Pulmonary artery endothelial cell (primary cell): ENCODE results near the gene TMEM178B. TPM values are rescaled to one million over a fixed set of nuclear protein-coding genes. Genes with fewer than 3 reads are reported as not detected.
"Not testable (repeated sequence)": the region's sequence is repeated elsewhere in the genome, so short reads cannot be mapped to it uniquely, and the experiment has no call there.

ENCODE experiments used
- DNase-seq: peaks from one replicate; pipeline ENCODE4 v3.0.0-alpha.2; 2011; ENCODE audit warnings: low read depth, low spot score
- total RNA-seq: library from RNA; depleted of rRNA; stranded (reverse); fragments of >200 nt; gene quantifications from 2 replicates; pipeline ENCODE4 v1.2.3, GENCODE V29; 2014

The TMEM178B gene
- total RNA-seq = 0.07 TPM in 1 of 2 replicates, not detected in the other

DNA sequence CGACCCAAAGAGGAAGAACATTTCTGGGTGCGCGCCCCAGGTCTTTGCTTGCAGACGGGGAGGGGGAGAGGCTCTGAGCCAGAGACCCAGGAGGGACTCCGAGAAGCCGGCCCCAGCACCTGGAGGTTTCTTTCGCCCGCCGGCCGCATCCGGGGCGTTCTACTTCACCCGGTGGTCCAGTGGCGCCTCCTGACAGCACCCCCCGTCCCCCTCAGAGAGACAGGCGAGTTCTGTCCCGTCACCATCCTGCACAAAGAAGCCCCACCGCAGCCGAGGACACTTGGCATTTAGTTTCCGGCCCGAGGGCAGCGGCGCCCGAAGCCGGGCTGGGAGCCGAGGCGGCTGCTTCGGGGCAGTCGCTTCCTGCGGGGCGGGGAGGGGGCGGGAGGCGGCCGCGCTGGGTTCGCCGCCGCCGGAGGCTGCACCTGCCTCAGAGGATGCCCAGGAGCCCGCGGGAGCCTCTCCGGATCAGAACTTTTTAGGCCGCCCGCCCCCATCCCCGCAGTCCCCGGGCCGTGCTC, at the start of gene TMEM178B:
TMEM178B (plus strand) TSS at position 424 of the 521 bp plus-strand sequence.
- DNase-seq = no peak

DNA sequence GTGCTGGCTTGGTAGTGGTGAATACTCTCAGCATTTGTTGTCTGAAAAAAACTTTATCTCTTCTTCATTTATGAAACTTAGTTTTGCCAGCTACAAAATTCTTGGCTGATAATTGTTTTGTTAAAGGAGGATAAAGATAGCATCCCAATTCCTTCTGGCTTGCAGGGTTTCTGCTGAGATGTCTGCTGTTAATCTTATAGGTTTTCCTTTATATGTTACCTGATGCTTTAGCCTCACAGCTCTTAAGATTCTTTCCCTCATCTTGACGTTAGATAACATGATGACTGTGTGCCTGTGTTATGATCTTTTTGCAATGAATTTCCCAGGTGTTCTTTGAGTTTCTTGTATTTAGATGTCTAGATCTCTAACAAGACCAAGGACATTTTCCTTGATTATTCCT, 49.2 kb upstream of the TMEM178B start:
- no peak for DNase-seq

DNA sequence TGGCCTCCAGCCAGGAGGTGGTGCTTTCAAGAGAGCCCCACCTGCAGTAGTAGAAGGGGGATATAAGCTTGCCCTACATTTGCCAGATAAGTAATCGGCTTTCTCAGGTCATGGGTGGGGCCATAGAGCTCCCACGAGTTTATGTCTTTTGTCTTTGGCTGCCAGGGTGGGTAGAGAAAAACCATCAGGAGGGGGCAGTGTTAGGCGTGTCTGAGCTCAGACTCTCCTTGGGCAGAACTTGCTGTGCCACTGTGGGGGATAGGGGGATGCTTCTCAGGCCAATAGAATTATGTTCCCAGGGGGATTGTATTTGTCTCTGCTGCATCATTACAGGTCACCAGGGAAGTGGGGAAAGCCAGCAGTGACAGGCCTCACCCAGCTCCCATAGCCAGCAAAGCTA, 46.8 kb upstream of the TMEM178B start:
- no peak for DNase-seq

DNA sequence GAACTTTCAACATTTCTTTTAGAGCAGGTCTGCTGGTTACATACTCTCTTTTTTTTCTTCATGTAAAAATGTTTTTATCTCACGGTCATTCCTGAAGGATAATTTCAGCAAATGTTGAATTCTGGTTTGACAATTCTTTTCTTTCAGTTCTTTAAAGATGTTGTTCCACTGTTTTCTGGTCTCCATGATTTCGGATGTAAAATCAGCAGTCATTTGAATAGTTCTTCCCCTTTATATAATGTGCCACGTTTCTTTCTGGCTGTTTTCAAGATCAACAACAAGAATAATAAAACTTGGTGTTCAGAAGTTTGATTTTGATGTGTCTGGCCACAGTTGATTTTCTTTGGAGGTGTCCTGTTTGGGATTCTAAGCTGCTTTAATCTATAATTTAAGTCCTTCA, 45.1 kb upstream of the TMEM178B start:
- DNase-seq = no peak

DNA sequence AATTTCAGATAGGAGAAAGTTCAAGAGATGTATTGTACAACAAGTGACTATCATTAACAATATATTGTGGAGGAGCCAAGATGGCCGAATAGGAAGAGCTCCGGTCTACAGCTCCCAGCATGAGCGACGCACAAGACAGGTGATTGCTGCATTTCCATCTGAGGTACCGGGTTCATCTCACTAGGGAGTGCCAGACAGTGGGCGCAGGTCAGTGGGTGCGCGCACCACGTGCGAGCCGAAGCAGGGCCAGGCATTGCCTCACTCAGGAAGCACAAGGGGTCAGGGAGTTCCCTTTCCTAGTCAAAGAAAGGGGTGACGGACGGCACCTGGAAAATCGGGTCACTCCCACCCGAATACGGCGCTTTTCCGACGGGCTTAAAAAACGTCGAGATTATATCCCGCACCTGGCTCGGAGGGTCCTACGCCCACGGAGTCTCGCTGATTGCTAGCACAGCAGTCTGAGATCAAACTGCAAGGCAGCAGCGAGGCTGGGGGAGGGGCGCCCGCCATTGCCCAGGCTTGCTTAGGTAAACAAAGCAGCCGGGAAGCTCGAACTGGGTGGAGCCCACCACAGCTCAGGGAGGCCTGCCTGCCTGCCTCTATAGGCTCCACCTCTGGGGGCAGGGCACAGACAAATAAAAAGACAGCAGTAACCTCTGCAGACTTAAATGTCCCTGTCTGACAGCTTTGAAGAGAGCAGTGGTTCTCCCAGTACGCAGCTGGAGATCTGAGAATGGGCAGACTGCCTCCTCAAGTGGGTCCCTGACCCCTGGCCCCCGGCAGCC, 41.1 kb upstream of the TMEM178B start:
- not testable (repeated sequence) for DNase-seq

DNA sequence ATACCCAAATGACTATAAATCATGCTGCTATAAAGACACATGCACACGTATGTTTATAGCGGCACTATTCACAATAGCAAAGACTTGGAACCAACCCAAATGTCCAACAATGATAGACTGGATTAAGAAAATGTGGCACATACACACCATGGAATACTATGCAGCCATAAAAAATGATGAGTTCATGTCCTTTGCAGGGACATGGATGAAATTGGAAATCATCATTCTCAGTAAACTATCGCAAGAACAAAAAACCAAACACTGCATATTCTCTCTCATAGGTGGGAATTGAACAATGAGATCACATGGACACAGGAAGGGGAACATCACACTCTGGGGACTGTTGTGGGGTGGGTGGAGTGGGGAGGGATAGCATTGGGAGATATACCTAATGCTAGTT, 35.8 kb upstream of the TMEM178B start:
- not testable (repeated sequence) for DNase-seq

DNA sequence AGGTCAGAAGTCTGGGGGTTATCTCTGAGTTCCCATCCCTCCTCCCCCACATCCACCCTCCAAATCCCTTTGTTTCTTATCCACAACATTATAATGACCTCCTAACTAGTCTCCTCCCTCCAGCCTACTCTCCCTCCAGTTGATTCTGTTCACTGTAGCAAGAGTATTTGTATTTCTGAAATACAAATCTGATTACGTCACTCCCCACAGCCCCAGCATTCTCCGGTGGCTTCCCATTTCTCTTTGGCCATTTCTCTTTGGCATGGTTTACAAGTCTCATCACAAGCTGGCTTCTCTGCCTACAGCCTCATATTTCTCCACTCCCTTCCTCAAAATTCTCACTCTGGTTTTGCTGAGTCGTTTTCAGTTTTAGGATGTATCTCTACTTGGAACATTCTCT, 34.5 kb upstream of the TMEM178B start:
- no peak for DNase-seq

DNA sequence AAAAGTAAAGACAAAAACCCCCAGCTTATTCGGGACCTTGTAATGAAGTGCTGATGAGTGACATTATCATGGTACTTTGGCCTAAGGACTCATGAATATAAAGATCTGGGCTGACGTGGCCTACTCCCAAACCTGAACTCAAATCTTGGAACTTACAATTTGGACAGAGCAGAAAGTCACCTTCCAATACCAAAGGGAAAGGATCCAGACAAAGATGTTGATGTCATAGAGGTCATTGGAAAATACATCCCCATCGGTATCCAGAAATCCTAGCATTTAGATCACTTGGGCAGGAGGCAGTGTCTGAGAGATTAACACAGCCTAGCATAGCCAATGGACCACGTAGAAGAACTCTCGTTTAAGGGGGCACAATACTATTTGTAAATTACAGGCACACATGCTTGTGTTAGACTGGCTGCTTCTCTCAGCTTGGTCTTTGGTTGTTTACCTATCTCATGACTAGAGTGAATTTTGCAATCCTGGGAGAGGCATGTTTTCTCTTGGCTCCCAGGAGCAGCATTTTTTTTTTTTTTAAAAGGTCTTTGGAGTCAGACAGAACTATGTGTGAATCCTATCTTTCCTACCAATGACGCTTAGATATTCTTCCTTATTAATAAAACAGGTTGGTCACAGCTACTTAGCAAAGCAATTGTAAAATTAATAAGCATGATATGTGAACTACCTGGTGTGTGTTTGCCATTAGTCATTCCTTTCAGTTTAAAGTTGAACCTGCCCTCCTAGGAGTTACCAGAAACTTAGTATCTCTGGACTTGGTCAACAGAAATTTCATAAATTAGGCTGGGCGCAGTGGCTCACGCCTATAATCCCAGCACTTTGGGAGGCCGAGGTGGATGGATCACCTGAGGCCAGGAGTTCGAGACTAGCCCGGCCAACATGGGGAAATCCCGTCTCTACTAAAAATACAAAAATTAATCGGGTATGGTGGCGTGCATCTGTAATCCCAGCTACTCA, 31.4 kb upstream of the TMEM178B start:
- DNase-seq = no peak

DNA sequence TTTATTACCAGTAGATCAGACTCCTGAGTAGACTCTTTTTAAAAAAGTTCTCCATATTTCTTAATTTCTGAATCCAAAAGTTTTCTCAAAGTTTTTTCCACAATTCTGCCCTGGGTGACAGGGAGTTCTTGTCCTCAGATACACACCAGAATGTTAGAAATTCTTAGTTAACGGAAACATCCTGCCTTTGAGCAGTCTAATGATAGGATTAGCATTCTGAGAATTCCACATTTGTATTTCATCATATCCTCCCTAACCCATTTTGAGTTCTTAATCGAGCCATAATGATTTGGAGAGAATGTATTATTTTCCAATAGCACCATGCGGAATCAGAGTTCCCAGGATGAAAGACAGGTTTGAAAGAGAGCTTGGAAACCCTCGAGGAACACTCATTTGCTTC, 30.2 kb upstream of the TMEM178B start:
- no peak for DNase-seq

DNA sequence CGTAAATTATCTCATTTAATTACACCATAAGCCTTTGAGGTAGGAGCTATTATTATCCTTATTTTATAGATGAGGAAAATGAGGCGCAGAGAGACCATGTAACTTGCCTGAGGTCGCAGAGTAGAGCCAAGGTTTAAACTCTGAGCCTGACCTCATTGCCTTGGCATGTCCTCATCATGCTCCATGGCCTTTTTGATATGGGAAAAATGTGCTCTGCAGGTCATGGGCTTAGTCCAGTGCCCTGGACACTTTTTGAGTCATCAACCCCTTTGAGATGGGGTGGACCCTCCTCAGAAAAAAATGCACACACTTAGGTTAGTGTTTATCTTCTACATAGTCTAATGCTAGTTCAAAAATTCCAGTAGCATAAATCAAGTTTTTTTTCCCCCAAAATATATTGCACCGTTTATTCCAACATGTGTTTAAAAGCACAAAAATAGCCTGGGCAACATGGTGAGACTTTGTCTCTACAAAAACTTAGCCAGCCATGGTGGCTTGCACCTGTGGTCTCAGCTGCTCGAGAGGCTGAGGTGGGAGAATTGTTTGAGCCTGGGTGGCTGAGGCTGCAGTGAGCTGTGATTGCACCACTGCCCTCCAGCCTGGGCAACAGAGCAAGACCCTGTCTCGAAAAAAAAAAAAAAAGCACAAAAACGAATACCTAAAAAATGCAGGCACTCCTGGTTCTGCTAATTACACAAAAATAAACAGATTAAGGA, 28.6 kb upstream of the TMEM178B start:
- no peak for DNase-seq

DNA sequence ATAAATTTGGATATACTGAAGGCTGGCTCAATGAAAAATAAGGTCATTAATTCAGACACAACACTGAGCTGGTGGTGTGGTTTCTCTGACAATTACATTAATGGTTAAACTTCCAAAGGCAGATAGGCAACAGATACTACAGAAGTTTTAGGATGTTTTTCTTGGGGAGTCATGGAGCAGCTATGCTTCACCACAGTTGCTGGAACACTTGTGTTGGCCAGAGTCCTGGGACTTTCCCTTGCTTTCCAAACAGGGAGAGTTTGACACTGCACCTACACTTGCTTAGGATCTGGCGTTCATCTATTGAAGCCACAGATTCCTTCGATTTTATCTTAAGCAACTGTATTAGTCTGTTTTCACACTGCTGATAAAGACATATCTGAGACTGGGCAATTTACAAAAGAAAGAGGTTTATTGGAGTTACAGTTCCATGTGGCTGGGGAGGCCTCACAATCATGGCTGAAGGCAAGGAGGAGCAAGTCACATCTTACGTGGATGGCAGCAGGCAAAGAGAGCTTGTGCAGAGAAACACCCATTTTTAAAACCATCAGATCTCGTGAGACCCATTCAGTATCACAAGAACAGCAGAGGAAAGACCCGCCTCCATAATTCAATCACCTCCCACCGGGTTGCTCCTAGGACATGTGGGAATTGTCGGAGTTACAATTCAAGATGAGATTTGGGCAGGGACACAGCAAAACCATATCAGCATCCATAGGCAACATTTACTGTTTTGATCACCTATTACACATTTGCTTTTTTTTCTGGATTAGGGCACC, 27.8 kb upstream of the TMEM178B start:
- no peak for DNase-seq

DNA sequence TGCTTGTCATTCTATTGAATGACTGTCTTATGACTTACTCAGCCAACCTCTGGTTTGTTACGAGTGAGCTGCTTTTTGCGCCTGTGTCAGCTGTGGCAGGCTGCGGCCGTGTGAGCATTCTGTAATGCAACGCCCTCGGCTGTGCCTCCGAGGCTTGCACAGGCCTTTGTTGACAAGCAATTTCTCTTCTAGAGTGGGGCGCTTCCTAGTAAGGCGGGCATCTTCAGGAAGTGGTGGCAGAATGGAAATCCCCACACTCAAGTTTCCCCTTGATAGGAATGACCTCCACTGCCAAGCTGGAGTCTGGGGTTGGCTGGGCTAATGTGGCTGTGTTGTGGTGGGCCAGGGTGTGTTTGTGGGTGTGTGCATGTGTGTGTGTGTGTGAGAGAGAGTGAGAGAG, 20.2 kb upstream of the TMEM178B start:
- no peak for DNase-seq

DNA sequence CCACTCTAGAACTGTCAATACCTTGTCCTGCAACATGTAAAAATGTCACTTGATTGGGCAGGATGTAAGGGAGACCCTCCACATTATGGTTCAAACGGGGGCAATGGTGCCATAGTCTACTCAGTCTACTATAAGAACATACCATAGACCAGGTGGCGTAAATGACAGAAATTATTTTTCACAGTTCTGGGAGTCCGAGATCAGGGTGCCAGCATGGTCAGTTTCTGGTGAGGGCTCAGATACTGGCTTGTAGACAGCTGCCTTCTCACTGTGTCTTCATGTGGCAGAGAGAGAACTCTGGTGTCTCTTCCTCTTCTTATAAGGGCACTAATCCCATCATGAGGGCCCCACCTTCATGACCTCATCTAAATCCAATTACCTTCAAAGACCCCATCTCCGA, 18.7 kb upstream of the TMEM178B start:
- DNase-seq = no peak

DNA sequence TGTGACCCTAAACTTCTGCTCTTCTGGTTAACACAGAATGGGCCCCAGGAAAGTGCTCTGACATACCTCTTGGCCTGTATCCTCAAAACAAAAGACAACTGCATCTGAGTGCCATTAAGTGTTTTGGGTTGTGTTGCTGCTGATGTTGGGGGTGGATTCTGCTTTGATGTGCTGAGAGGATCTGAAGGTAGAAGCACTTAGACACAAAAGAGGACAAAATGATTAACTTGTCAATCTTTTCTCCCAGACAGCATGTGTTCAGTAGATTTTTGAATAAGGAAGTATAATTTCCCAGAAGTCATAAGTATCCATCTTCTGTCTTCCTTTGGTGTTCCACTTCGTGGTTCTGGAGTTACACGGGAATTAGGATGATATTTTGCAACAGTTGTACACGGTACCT, 16.1 kb upstream of the TMEM178B start:
- DNase-seq = no peak

DNA sequence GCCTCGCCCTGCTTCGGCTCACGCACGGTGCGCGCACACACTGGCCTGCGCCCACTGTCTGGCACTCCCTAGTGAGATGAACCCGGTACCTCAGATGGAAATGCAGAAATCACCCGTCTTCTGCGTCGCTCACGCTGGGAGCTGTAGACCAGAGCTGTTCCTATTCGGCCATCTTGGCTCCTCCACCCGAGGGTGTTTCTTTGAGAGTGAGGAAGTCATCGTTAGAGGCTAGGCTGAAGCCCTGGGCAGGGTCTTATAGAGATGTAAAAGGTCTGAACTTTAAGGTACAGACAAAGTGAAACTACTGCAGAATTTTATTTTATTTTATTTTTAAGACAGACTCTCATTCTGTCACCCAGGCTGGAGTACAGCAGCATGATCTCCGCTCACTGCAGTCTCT, 6.0 kb upstream of the TMEM178B start:
- DNase-seq = not testable (repeated sequence)

DNA sequence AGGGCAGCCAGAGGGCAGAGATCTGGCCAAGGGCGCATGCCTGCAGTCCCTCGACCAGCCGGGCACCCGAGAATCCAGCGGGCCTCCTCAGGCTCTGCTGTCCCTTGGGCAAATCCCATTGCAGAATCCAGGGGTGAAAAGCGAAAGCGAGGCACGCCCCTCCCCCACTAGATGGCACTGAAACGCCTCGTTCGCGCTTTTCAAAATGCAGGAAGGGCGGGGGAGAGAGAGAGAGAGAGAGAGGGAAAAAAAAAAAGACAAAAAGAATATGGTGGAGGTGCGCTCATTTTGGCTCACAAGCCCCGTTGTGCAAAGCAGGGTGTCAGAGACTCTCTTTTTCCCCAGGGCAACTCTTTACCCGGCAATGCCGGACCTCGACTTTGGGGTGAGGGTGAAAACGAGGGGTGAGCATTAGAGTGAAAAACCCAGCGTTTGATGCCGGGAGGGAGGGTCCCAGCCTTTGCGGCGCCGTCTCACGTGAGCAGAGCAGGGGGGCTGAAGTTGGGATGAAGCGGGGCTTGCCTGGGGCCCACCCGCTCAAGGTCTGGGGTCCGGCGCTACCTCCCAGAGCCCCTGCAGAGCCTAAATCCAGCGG, 2.5 kb upstream of the TMEM178B start:
- DNase-seq = no peak

DNA sequence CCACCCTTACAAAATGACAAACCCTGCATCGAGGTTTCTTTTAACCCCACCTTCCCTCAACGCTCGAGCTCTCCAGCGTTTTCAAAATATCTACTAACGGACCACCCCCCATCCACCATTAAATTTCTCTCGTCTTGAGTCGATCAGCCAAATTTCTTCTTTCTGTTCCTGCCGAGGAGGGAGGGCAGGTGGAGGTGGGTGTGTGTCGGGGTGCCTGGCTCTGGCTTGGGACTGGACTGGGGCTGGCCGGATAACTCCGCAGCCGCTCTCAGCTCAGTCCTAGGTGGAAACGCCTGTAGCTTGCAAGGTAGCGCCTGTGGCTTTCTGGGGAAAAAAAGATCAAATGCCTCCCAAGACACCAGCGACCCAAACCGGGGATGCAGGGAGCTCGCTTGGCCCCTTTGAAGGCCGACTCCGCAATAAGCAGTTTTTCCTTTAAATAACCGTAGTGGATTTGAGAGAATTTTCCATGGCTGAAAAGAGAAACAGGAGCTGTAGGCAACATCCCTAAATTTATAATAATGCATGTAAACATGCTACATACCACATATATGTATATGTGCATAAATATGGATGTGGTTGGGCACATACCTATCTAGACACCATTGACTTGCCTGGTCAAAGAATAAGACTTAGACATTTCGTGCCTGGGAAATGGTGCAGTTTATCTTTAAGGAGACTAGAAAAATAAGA, 1.9 kb upstream of the TMEM178B start:
- no peak for DNase-seq

DNA sequence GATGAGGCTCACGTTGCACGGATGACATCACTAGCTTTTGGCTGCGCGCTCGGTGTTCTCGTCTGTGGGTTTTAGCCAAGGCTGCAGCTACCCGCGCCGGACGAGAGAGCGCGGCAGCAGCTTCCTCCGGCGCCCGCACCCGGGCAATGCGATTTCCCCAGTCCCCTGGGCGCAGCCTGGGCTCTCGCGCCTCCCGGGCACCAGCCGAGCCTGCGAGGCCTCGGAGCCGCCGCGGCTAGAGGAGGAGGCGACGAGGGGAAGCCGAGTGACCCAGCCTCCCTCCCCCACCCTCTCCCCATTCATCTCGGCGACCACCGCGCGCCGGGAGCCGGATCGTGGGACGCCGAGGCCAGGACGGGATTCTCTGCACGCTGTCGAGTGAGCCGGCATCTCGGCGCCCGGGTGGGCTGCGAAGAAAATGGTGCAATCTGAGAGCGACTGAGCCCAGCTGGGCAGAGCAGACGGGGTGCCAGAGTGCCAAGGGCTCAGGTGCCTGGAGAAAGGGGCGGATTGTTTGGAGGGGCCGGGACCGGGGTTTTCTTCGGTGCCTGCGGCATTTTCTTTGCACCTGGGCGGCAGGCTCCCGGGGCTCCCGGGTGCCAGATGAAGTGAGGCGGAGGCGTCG, 1.2 kb upstream of the TMEM178B start:
- DNase-seq = no peak

DNA sequence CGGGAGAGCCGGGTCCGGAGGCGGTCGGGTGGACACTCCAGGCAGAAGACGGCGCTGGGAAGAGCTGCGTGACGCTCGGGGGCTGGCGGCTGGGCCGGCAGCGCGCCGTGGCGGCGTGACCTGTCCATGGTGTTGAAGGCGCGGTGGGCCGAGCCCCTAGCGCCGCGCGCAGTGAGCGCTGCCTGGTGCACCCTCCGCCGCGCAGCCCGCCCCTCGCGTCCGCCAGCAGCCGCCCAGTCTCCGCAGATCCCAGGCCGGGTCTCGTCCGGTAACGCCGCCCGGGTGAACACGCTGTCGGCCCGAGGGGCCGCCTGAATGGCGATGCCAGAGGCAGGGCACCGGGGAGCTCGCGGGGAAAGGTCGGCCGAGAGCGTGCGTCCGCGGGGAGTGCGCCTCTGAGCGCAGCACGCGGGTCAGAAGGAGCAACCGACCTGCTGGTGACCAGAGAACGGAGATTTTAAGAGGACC, 657 bp upstream of the TMEM178B start:
- no peak for DNase-seq
